IMR-90 (cell line): ENCODE data around the gene SMC1B. TPM values are rescaled to one million over a fixed set of nuclear protein-coding genes. Genes with fewer than 3 reads are reported as not detected.

ENCODE experiments used
- ATAC-seq: fragments of 200-7000 bp; cut with Tn5 transposase; 2 replicates; pipeline ENCODE4 v1.9.1; 2020; ENCODE audit warnings: low read depth, mild to moderate bottlenecking, moderate library complexity
- BruUV-seq: library from RNA; stranded (reverse); fragments of 400-500 nt; replicated peaks from 2 replicates; lab custom pipeline; 2021; lab: Mats Ljungman, UMichigan
- CTCF ChIA-PET: fragments of 300-600 bp; formaldehyde crosslinking; extraction: SDS; loops from one replicate; lab custom pipeline; 2021; ENCODE audit warnings: antibody characterized with exemption; lab: Yijun Ruan, JAX
- POLR2A ChIA-PET: fragments of 300-600 bp; sonication (Branson Sonifier 250); formaldehyde crosslinking; loops from one replicate; lab custom pipeline; 2022; ENCODE audit warnings: antibody characterized with exemption; ENCODE audit not compliant: unreplicated experiment; lab: Charles Lee
- DNase-seq: peaks from one replicate; pipeline ENCODE4 v3.0.0; 2013
- H2AFZ ChIP-seq: replicated peaks from 2 replicates; pipeline ENCODE3; 2013; ENCODE audit warnings: low read length, mild to moderate bottlenecking; ENCODE audit not compliant: poor library complexity
- H2AK5ac ChIP-seq: 2 replicates; pipeline ENCODE4 v1.6.1; 2013; ENCODE audit warnings: low read depth, low read length, inconsistent platforms
- H2AK9ac ChIP-seq: replicated peaks from 2 replicates; pipeline ENCODE3; 2013; ENCODE audit warnings: mild to moderate bottlenecking, low read depth, low read length, moderate library complexity; ENCODE audit not compliant: poor library complexity
- H2BK120ac ChIP-seq: 2 replicates; pipeline ENCODE4 v1.6.1; 2013; ENCODE audit warnings: low read depth, low read length, inconsistent platforms
- H2BK15ac ChIP-seq: 3 replicates; pipeline ENCODE4 v1.6.1; 2013; ENCODE audit warnings: low read depth, low read length, inconsistent platforms
- H2BK20ac ChIP-seq: 2 replicates; pipeline ENCODE4 v1.6.1; 2013; ENCODE audit warnings: low read depth, mild to moderate bottlenecking, inconsistent platforms, low read length, moderate library complexity
- H2BK5ac ChIP-seq: 2 replicates; pipeline ENCODE4 v1.6.1; 2013; ENCODE audit warnings: mild to moderate bottlenecking, low read depth, low read length, inconsistent platforms; ENCODE audit not compliant: poor library complexity, severe bottlenecking
- H3K14ac ChIP-seq: replicated peaks from 2 replicates; pipeline ENCODE4 v1.6.1; 2013; ENCODE audit warnings: low read depth, low read length, inconsistent platforms
- H3K18ac ChIP-seq: 2 replicates; pipeline ENCODE4 v1.6.1; 2013; ENCODE audit warnings: low read depth, low read length, control low read depth
- H3K23ac ChIP-seq: 2 replicates; pipeline ENCODE4 v1.6.1; 2013; ENCODE audit warnings: low read depth, low read length, inconsistent platforms
- H3K27ac ChIP-seq: 2 replicates; pipeline ENCODE4 v1.5.1; 2013; ENCODE audit warnings: mild to moderate bottlenecking, control low read depth, low read length; ENCODE audit not compliant: insufficient read depth
- H3K27me3 ChIP-seq: 2 replicates; pipeline ENCODE4 v1.6.1; 2013; ENCODE audit warnings: low read length; ENCODE audit not compliant: control insufficient read depth, insufficient read depth
- H3K36me3 ChIP-seq: 2 replicates; pipeline ENCODE4 v1.6.1; 2013; ENCODE audit warnings: low read length, mixed read lengths; ENCODE audit not compliant: control insufficient read depth, insufficient read depth
- H3K4ac ChIP-seq: 2 replicates; pipeline ENCODE4 v1.6.1; 2013; ENCODE audit warnings: low read depth, low read length, inconsistent platforms
- H3K4me1 ChIP-seq: 2 replicates; pipeline ENCODE4 v1.6.1; 2013; ENCODE audit warnings: low read length, mixed read lengths; ENCODE audit not compliant: control insufficient read depth, insufficient read depth
- H3K4me2 ChIP-seq: 2 replicates; pipeline ENCODE4 v1.6.1; 2013; ENCODE audit warnings: low read depth, mild to moderate bottlenecking, control low read depth, low read length, moderate library complexity
- H3K4me3 ChIP-seq: 2 replicates; pipeline ENCODE4 v1.5.1; 2013; ENCODE audit warnings: low read depth, mild to moderate bottlenecking, control low read depth, low read length, moderate library complexity; ENCODE audit not compliant: insufficient read depth
- H3K56ac ChIP-seq: 2 replicates; pipeline ENCODE4 v1.6.1; 2013; ENCODE audit warnings: low read length, inconsistent platforms; ENCODE audit not compliant: insufficient read depth; ENCODE audit errors: extremely low read depth
- H3K79me1 ChIP-seq, 2 experiments: 2 replicates each; pipeline ENCODE4 v1.6.1; 2013; ENCODE audit warnings: low read length in 2 of 2, inconsistent platforms in 1 of 2, low read depth in 1 of 2
- H3K9ac ChIP-seq: 2 replicates; pipeline ENCODE4 v1.6.1; 2013; ENCODE audit warnings: low read depth, low read length, control low read depth
- H3K9me1 ChIP-seq: 2 replicates; pipeline ENCODE4 v1.6.1; 2013; ENCODE audit warnings: low read length, inconsistent platforms; ENCODE audit not compliant: insufficient read depth
- H3K9me3 ChIP-seq: 2 replicates; pipeline ENCODE4 v1.6.1; 2013; ENCODE audit warnings: low read length; ENCODE audit not compliant: control insufficient read depth, insufficient read depth
- H4K20me1 ChIP-seq: 2 replicates; pipeline ENCODE4 v1.6.1; 2013; ENCODE audit warnings: low read length, inconsistent platforms; ENCODE audit not compliant: insufficient read depth
- H4K5ac ChIP-seq: 2 replicates; pipeline ENCODE4 v1.6.1; 2013; ENCODE audit warnings: mild to moderate bottlenecking, low read depth, low read length, control low read depth
- H4K8ac ChIP-seq, 2 experiments: 2 replicates each; pipeline ENCODE4 v1.6.1; 2013; ENCODE audit warnings: low read depth in 2 of 2, low read length in 2 of 2, control low read depth in 1 of 2, inconsistent platforms in 1 of 2
- H4K91ac ChIP-seq: 2 replicates; pipeline ENCODE4 v1.6.1; 2013; ENCODE audit warnings: low read depth, low read length, inconsistent platforms; ENCODE audit not compliant: insufficient read depth
- BHLHE40 ChIP-seq: fragments of 150-350 bp; IDR thresholded peaks from 2 replicates; pipeline ENCODE4 v1.6.1; 2016; ENCODE audit warnings: mild to moderate bottlenecking, low read depth, low read length
- CEBPB ChIP-seq: IDR thresholded peaks from 2 replicates; pipeline ENCODE4 v1.6.1; 2012; ENCODE audit warnings: low read depth, low read length, improper control_type of control experiment
- CHD1 ChIP-seq: IDR thresholded peaks from 2 replicates; pipeline ENCODE4 v1.6.1; 2012; ENCODE audit warnings: low read depth, low read length, improper control_type of control experiment
- CTCF ChIP-seq: conservative IDR thresholded peaks from 2 replicates; pipeline ENCODE4 v1.5.1; 2012; ENCODE audit warnings: mild to moderate bottlenecking, low read depth, low read length, improper control_type of control experiment
- ELK1 ChIP-seq: fragments of 150-350 bp; IDR thresholded peaks from 2 replicates; pipeline ENCODE4 v1.6.1; 2016; ENCODE audit warnings: low read depth, mild to moderate bottlenecking, low read length, moderate library complexity, borderline replicate concordance
- FOS ChIP-seq: fragments of 150-350 bp; IDR thresholded peaks from 2 replicates; pipeline ENCODE4 v1.6.1; 2016; ENCODE audit warnings: low read depth, low read length
- MAFK ChIP-seq: IDR thresholded peaks from 2 replicates; pipeline ENCODE4 v1.6.1; 2012; ENCODE audit warnings: low read depth, low read length, improper control_type of control experiment
- MAZ ChIP-seq: IDR thresholded peaks from 2 replicates; pipeline ENCODE4 v1.6.1; 2012; ENCODE audit warnings: low read depth, mild to moderate bottlenecking, low read length, improper control_type of control experiment, moderate library complexity, borderline replicate concordance
- MXI1 ChIP-seq: IDR thresholded peaks from 2 replicates; pipeline ENCODE4 v1.6.1; 2012; ENCODE audit warnings: low read depth, mild to moderate bottlenecking, low read length, moderate library complexity, borderline replicate concordance
- NFE2L2 ChIP-seq: fragments of 150-350 bp; IDR thresholded peaks from 2 replicates; pipeline ENCODE4 v1.6.1; 2016; ENCODE audit warnings: low read depth, mild to moderate bottlenecking, low read length
- POLR2A ChIP-seq: IDR thresholded peaks from 2 replicates; pipeline ENCODE4 v1.6.1; 2012; ENCODE audit warnings: mild to moderate bottlenecking, low read depth, low read length
- RAD21 ChIP-seq: IDR thresholded peaks from 2 replicates; pipeline ENCODE4 v1.6.1; 2012; ENCODE audit warnings: low read length, improper control_type of control experiment
- RCOR1 ChIP-seq: IDR thresholded peaks from 2 replicates; pipeline ENCODE4 v1.6.1; 2012; ENCODE audit warnings: mild to moderate bottlenecking, low read length, improper control_type of control experiment; ENCODE audit not compliant: insufficient replicate concordance
- RFX5 ChIP-seq: IDR thresholded peaks from 2 replicates; pipeline ENCODE4 v1.8.0; 2012; ENCODE audit warnings: low read depth, mild to moderate bottlenecking, low read length, moderate library complexity
- SMC3 ChIP-seq: fragments of 150-350 bp; IDR thresholded peaks from 2 replicates; pipeline ENCODE4 v1.6.1; 2016; ENCODE audit warnings: low read depth, mild to moderate bottlenecking, antibody characterized with exemption, low read length, moderate library complexity
- WGBS, 2 experiments: methylation state at CpG; one replicate each; pipeline versions ENCODE4 v1.1.5 to v1.1.7; 2013; ENCODE audit warnings: missing lambda C conversion rate in 2 of 2; ENCODE audit not compliant: insufficient read length in 1 of 2; ENCODE audit errors: extremely low coverage in 2 of 2; 5-methylcytosine and 5-hydroxymethylcytosine counted together
- dilution Hi-C: fragments of 300-500 bp; cut with HindIII; formaldehyde crosslinking; loops from one replicate; pipeline ENCODE4 v1.14.3; 2018; ENCODE audit warnings: low sequenced_read_pairs; ENCODE audit not compliant: unreplicated experiment
- in situ Hi-C: fragments of 300-500 bp; cut with MboI; formaldehyde crosslinking; loops from 3 replicates; pipeline ENCODE4 v1.14.3; 2019; ENCODE audit warnings: low sequenced_read_pairs, inconsistent platforms, mixed read lengths
- intact Hi-C: fragments of 100-400 bp; cut with micrococcal nuclease; formaldehyde crosslinking; loops from 2 replicates; pipeline ENCODE4 v1.10.0; 2022
- polyA plus RNA-seq, 3 experiments: library from polyadenylated mRNA; depleted of rRNA; stranded (reverse); fragments of >200 nt; gene quantifications; 2 replicates each; pipeline ENCODE4 v1.2.3, GENCODE V29; 2012; ENCODE audit warnings: low replicate concordance in 1 of 3
- total RNA-seq: library from RNA; depleted of rRNA; stranded (reverse); fragments of >200 nt; gene quantifications from 2 replicates; pipeline ENCODE4 v1.2.3, GENCODE V29; 2012
- TF ChIP-seq, protein P1 (sequence below): fragments of 150-350 bp; IDR thresholded peaks from 2 replicates; pipeline ENCODE4 v1.6.1; 2017; ENCODE audit warnings: mild to moderate bottlenecking, antibody characterized with exemption, low read length, low read depth

The SMC1B gene
- total and polyA plus RNA-seq, 2 of the 4 experiments (the other 2 are of a cell fraction) = not detected

GRCh38 chr22:45441138-45441537, 27.7 kb upstream of the SMC1B start:
- peak overlapping the region; percentile 81; the same call in 1 of the 2 replicates for H2AK5ac ChIP-seq
- H3K79me1 ChIP-seq = no peaks in the 10 kb centered on the region
- no peak overlapping the region; the same call in 2 of the 3 replicates for H2BK15ac ChIP-seq
- H3K23ac ChIP-seq = no peak overlapping the region
- dilution Hi-C loops = no loop called here
- TF ChIP-seq RAD21 (peak; percentile 84), NFE2L2 (no peak), CTCF (peak; percentile 73), MXI1 (peak; percentile 76; the same call in 1 of the 2 replicates), MAZ (no peak), ELK1 (no peak), POLR2A (no peak), CEBPB (no peak), SMC3 (peak; percentile 93), RCOR1 (no peak), BHLHE40 (no peak), RFX5 (no peak), FOS (no peak), CHD1 (no peak), MAFK (no peak)
- TF ChIP-seq, protein P1, sequence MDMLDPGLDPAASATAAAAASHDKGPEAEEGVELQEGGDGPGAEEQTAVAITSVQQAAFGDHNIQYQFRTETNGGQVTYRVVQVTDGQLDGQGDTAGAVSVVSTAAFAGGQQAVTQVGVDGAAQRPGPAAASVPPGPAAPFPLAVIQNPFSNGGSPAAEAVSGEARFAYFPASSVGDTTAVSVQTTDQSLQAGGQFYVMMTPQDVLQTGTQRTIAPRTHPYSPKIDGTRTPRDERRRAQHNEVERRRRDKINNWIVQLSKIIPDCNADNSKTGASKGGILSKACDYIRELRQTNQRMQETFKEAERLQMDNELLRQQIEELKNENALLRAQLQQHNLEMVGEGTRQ = no peak
- peak overlapping the region; percentile 31; the same call in 1 of the 2 replicates for H3K4ac ChIP-seq
- no peaks in the 10 kb centered on the region for H4K20me1 ChIP-seq
- in situ Hi-C loops = no loop called here
- peak overlapping the region; percentile 83 for H2BK120ac ChIP-seq
- no peak overlapping the region for H3K27ac ChIP-seq
- H2AK9ac ChIP-seq = peak overlapping the region; percentile 89
- peaks cover 5% of the 10 kb centered on the region for H3K9me1 ChIP-seq
- H3K36me3 ChIP-seq = no peaks in the 10 kb centered on the region
- intact Hi-C loops = loop anchor here (1.0 to 2.0 kb wide), 2 partner anchors 64 to 112 kb away; no protein-coding TSS in a partner anchor
- H3K4me1 ChIP-seq = peaks cover 20% of the 10 kb centered on the region
- ChIA-PET CTCF (interaction anchor here (1.3 to 2.0 kb wide), 3 partner anchors 58 to 113 kb away, joined by 3 to 8 read pairs (median 8); no protein-coding TSS in a partner anchor), POLR2A (no interaction called here)
- no peak overlapping the region for H3K4me3 ChIP-seq
- no peaks in the 10 kb centered on the region for H3K27me3 ChIP-seq
- no peak overlapping the region for H3K56ac ChIP-seq
- H3K14ac ChIP-seq = no peak overlapping the region
- 0 out of 2 replicates have a peak overlapping the region, but pooled peaks have one; percentile 66 for H4K91ac ChIP-seq
- peak overlapping the region; percentile 79 for H2AFZ ChIP-seq
- no peak overlapping the region for H4K5ac ChIP-seq
- H3K9me3 ChIP-seq = no peaks in the 10 kb centered on the region
- H4K8ac ChIP-seq = no peak overlapping the region
- H2BK20ac ChIP-seq = peak overlapping the region; percentile 57; the same call in 1 of the 2 replicates
- ATAC-seq (peak; percentile 75), DNase-seq (peak; percentile 68)
- BruUV-seq = no TSS peak
- H3K18ac ChIP-seq = no peak overlapping the region
- 0 out of 2 replicates have a peak overlapping the region, but pooled peaks have one; percentile 37 for H3K4me2 ChIP-seq
- no peak overlapping the region for H3K9ac ChIP-seq
- no CpG with 5 or more reads among the region's 10 CpGs for WGBS, 2 experiments
- H2BK5ac ChIP-seq = no peak overlapping the region
